GM04504 (cell line): ENCODE data around the gene ACSF3.
"Not testable (repeated sequence)": the region's sequence is repeated elsewhere in the genome, so short reads cannot be mapped to it uniquely, and the experiment has no call there.

ENCODE experiments used
- DNase-seq: peaks from one replicate; pipeline ENCODE4 v3.0.0-alpha.2; 2012; ENCODE audit warnings: low read depth

The ACSF3 gene

GRCh38 chr16:89161763-89162713 is 68.4 kb downstream of the ACSF3 start:
- DNase-seq = no peak

GRCh38 chr16:89163297-89163696 is 69.6 kb downstream of the ACSF3 start:
- DNase-seq = no peak

- no peak for DNase-seq
Measured at GRCh38 chr16:89164436-89164835, 70.8 kb downstream of the ACSF3 start.

GRCh38 chr16:89164847-89165680 is 71.4 kb downstream of the ACSF3 start:
- no peak for DNase-seq

- DNase-seq = not testable (repeated sequence)
Measured at GRCh38 chr16:89165681-89165979, 72.0 kb downstream of the ACSF3 start.

- DNase-seq = no peak
Measured at GRCh38 chr16:89166696-89167424, 73.2 kb downstream of the ACSF3 start.

- DNase-seq = peak; percentile 37
Measured at GRCh38 chr16:89167425-89167941, 73.8 kb downstream of the ACSF3 start.

- DNase-seq = no peak
Measured at GRCh38 chr16:89168381-89169189, 74.9 kb downstream of the ACSF3 start.

GRCh38 chr16:89169778-89170177 is 76.1 kb downstream of the ACSF3 start:
- no peak for DNase-seq

- no peak for DNase-seq
Measured at GRCh38 chr16:89170346-89171215, 76.9 kb downstream of the ACSF3 start.

GRCh38 chr16:89171216-89172170 is 77.8 kb downstream of the ACSF3 start, which contains the start of gene CDH15:
Gene CDH15, plus strand, starts transcription at chr16:89171748. Its CDS starts 84 bp downstream, at chr16:89171832.
- peak; percentile 55 for DNase-seq

GRCh38 chr16:89172171-89172527 is 78.5 kb downstream of the ACSF3 start:
- no peak for DNase-seq

- DNase-seq = no peak
Measured at GRCh38 chr16:89172528-89173173, 79.0 kb downstream of the ACSF3 start.

- DNase-seq = no peak
Measured at GRCh38 chr16:89173174-89173921, 79.7 kb downstream of the ACSF3 start.

GRCh38 chr16:89174055-89174827 is 80.6 kb downstream of the ACSF3 start:
- DNase-seq = no peak

- no peak for DNase-seq
Measured at GRCh38 chr16:89174877-89175276, 81.2 kb downstream of the ACSF3 start.
